PC-3 (cell line): ENCODE measurements around the gene NR3C1. TPM values are rescaled to one million over a fixed set of nuclear protein-coding genes. Genes with fewer than 3 reads are reported as not detected.

Experiments used
- ATAC-seq: fragments of 200-7000 bp; cut with Tn5 transposase; 2 replicates; pipeline ENCODE4 v1.9.1; 2020; ENCODE audit warnings: mild to moderate bottlenecking, moderate library complexity
- BruUV-seq: library from RNA; stranded (reverse); fragments of 400-500 nt; replicated peaks from 2 replicates; lab custom pipeline; 2021; lab: Mats Ljungman, UMichigan
- CTCF ChIA-PET: fragments of 300-600 bp; sonication (Branson Sonifier 250); formaldehyde crosslinking; loops from one replicate; lab custom pipeline; 2022; ENCODE audit warnings: antibody characterized with exemption; lab: Charles Lee
- POLR2A ChIA-PET: fragments of 300-600 bp; sonication (Branson Sonifier 250); formaldehyde crosslinking; loops from one replicate; lab custom pipeline; 2022; ENCODE audit warnings: antibody characterized with exemption; ENCODE audit not compliant: unreplicated experiment; lab: Charles Lee
- DNase-seq: peaks from one replicate; pipeline ENCODE4 v3.0.0-alpha.2; 2015
- H2AFZ ChIP-seq: fragments of 300-600 bp; sonication (generic); 2 replicates; pipeline ENCODE4 v1.6.0; 2016; ENCODE audit warnings: antibody characterized with exemption, low read length
- H3F3A ChIP-seq: fragments of 300-600 bp; sonication (generic); one replicate; pipeline ENCODE4 v1.6.0; 2017; ENCODE audit warnings: antibody characterized with exemption, low read length, control low read depth, mild to moderate bottlenecking; ENCODE audit not compliant: unreplicated experiment
- H3K27ac ChIP-seq: fragments of 300-600 bp; sonication (generic); 2 replicates; pipeline ENCODE4 v1.5.1; 2016; ENCODE audit warnings: mild to moderate bottlenecking, low read length
- H3K27me3 ChIP-seq: fragments of 300-600 bp; sonication (generic); 2 replicates; pipeline ENCODE4 v1.6.1; 2016; ENCODE audit warnings: low read length, mixed read lengths
- H3K36me3 ChIP-seq: fragments of 300-600 bp; sonication (generic); 2 replicates; pipeline ENCODE4 v1.6.1; 2016; ENCODE audit warnings: low read depth, mixed run types, low read length, mixed read lengths
- H3K4me1 ChIP-seq: fragments of 300-600 bp; sonication (generic); 2 replicates; pipeline ENCODE4 v1.5.1; 2016; ENCODE audit warnings: low read length; ENCODE audit not compliant: insufficient read depth
- H3K4me2 ChIP-seq: fragments of 300-600 bp; sonication (generic); 2 replicates; pipeline ENCODE4 v1.6.0; 2016; ENCODE audit warnings: low read length
- H3K4me3 ChIP-seq: fragments of 300-600 bp; sonication (generic); 2 replicates; pipeline ENCODE4 v1.5.1; 2016; ENCODE audit warnings: mild to moderate bottlenecking, low read length, mixed read lengths
- H3K79me2 ChIP-seq: fragments of 300-600 bp; sonication (generic); 2 replicates; pipeline ENCODE4 v1.6.1; 2017; ENCODE audit warnings: low read length, mixed read lengths
- H3K9ac ChIP-seq: fragments of 300-600 bp; sonication (generic); 2 replicates; pipeline ENCODE4 v1.6.0; 2016; ENCODE audit warnings: mild to moderate bottlenecking, low read length
- H3K9me2 ChIP-seq: fragments of 300-600 bp; sonication (generic); replicated peaks from 2 replicates; pipeline ENCODE4 v1.6.1; 2016; ENCODE audit warnings: mixed run types, low read length, mixed read lengths
- H3K9me3 ChIP-seq: fragments of 300-600 bp; sonication (generic); 2 replicates; pipeline ENCODE4 v1.6.1; 2016; ENCODE audit warnings: low read length, mixed read lengths
- H4K20me1 ChIP-seq: fragments of 300-600 bp; sonication (generic); 2 replicates; pipeline ENCODE4 v1.6.1; 2016; ENCODE audit warnings: low read length, mixed read lengths
- EZH2 ChIP-seq: fragments of 300-600 bp; sonication (generic); IDR thresholded peaks from one replicate; pipeline ENCODE4 v1.6.1; 2017; ENCODE audit warnings: antibody characterized with exemption, mild to moderate bottlenecking, low read length; ENCODE audit not compliant: unreplicated experiment
- EZH2phosphoT487 ChIP-seq: fragments of 300-600 bp; sonication (generic); IDR thresholded peaks from 2 replicates; pipeline ENCODE4 v1.6.1; 2018; ENCODE audit warnings: mild to moderate bottlenecking, antibody characterized with exemption, low read length, borderline replicate concordance
- intact Hi-C: fragments of 100-400 bp; cut with micrococcal nuclease; formaldehyde crosslinking; loops from 2 replicates; pipeline ENCODE4 v1.9.0; 2023
- total RNA-seq: library from RNA; depleted of rRNA; stranded (reverse); fragments of >200 nt; gene quantifications from 2 replicates; pipeline ENCODE4 v1.2.3, GENCODE V29; 2014
- TF ChIP-seq, protein P1 (sequence below): fragments of 300-600 bp; sonication (generic); conservative IDR thresholded peaks from 2 replicates; pipeline ENCODE4 v1.5.1; 2017; ENCODE audit warnings: antibody characterized with exemption, low read depth, mild to moderate bottlenecking, low read length

Gene NR3C1
- total RNA-seq, 1 experiment from 2014 or later = 13.0 TPM

DNA sequence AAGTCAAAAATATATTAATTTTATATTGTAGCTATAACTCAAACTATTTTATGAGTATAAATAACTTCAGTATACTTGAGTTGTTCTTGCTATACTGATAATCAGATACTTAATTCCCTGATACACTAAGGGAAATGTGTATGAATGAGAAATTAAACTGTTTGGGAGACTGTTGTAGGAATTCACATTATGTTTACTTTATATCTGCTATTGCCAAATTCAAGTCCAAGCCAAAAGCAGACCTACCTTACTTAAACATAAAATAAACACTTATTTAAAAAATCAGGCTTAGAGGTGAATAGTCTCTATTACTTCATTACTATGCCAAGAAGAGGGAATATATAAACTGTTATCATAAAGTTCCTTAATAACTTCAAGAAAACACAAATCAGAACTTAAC lies 13.2 kb downstream of the NR3C1 start:
- ATAC-seq (no peak), DNase-seq (no peak)
- Histone ChIP-seq H3K79me2 (peaks cover 89% of the 10 kb centered on the region), H3K9ac (no peak overlapping the region), H3K4me2 (no peak overlapping the region), H3K4me3 (no peak overlapping the region), H3K4me1 (peaks cover 13% of the 10 kb centered on the region), H2AFZ (no peak overlapping the region), H4K20me1 (peaks cover 43% of the 10 kb centered on the region), H3F3A (no peaks in the 10 kb centered on the region), H3K27me3 (no peaks in the 10 kb centered on the region), H3K9me3 (peaks cover 2% of the 10 kb centered on the region), H3K9me2 (no peaks in the 10 kb centered on the region), H3K36me3 (peaks cover 17% of the 10 kb centered on the region), H3K27ac (no peak overlapping the region)
- TF ChIP-seq, protein P1, sequence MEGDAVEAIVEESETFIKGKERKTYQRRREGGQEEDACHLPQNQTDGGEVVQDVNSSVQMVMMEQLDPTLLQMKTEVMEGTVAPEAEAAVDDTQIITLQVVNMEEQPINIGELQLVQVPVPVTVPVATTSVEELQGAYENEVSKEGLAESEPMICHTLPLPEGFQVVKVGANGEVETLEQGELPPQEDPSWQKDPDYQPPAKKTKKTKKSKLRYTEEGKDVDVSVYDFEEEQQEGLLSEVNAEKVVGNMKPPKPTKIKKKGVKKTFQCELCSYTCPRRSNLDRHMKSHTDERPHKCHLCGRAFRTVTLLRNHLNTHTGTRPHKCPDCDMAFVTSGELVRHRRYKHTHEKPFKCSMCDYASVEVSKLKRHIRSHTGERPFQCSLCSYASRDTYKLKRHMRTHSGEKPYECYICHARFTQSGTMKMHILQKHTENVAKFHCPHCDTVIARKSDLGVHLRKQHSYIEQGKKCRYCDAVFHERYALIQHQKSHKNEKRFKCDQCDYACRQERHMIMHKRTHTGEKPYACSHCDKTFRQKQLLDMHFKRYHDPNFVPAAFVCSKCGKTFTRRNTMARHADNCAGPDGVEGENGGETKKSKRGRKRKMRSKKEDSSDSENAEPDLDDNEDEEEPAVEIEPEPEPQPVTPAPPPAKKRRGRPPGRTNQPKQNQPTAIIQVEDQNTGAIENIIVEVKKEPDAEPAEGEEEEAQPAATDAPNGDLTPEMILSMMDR = no peak
- TF ChIP-seq EZH2 = no peak
- no peak for TF ChIP-seq EZH2phosphoT487
- intact Hi-C loops = loop anchor here (10.0 kb wide), 1 partner anchor 285 kb away; no protein-coding TSS in a partner anchor
- no TSS peak for BruUV-seq
- ChIA-PET POLR2A (interaction anchor here (0.7 kb wide), 1 partner anchor 73 kb away, joined by 5 read pairs; no protein-coding TSS in a partner anchor), CTCF (no interaction called here)

DNA sequence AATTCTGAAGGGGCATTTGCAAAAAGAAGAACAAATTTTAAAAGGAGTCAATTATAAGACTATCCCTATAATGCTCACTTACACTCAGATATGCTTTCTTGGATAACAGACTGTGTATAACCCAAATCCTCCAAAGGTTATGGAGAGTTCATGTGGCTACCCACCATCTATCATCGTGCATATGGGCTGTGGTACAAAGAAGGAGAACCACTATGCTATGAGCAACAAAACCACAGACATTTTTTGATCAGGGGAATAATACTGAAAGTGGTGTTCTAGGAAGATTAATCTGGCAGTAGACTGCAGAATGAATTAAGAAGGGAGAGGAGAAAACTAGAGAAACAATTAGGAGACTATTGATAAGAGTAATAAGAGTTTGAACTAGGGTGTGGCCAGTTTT lies 16.8 kb downstream of the NR3C1 start:
- DNase-seq = no peak
- H3K79me2 ChIP-seq = peaks cover 74% of the 10 kb centered on the region
- no TSS peak for BruUV-seq

More for the DNA sequence above, 16.8 kb downstream of the NR3C1 start:
- H3K4me2 ChIP-seq = no peak overlapping the region
- intact Hi-C loops = no loop called here
- no peak overlapping the region for H3K27ac ChIP-seq
- H3K9me3 ChIP-seq = peaks cover 4% of the 10 kb centered on the region
- no peak overlapping the region for H2AFZ ChIP-seq
- ChIA-PET POLR2A (no interaction called here), CTCF (no interaction called here)
- H3K36me3 ChIP-seq = peaks cover 36% of the 10 kb centered on the region
- no peak overlapping the region for H3K9ac ChIP-seq
- H3F3A ChIP-seq = no peaks in the 10 kb centered on the region
- no peak overlapping the region for H3K4me3 ChIP-seq
- TF ChIP-seq, protein P1 = no peak
- TF ChIP-seq EZH2phosphoT487 (no peak), EZH2 (no peak)
- H3K9me2 ChIP-seq = no peaks in the 10 kb centered on the region
- peaks cover 19% of the 10 kb centered on the region; the same call in 1 of the 2 replicates for H4K20me1 ChIP-seq
- ATAC-seq = no peak
- H3K27me3 ChIP-seq = no peaks in the 10 kb centered on the region
- H3K4me1 ChIP-seq = no peaks in the 10 kb centered on the region
